GM19455 (cell line): ENCODE measurements around the gene PCDHB12.
"Not testable (repeated sequence)": the region's sequence is repeated elsewhere in the genome, so short reads cannot be mapped to it uniquely, and the experiment has no call there.

Experiments
- ATAC-seq: cut with Tn5 transposase; IDR thresholded peaks from one replicate; pipeline ENCODE4 v1.9.1; 2021; ENCODE audit not compliant: unreplicated experiment

PCDHB12 gene

DNA sequence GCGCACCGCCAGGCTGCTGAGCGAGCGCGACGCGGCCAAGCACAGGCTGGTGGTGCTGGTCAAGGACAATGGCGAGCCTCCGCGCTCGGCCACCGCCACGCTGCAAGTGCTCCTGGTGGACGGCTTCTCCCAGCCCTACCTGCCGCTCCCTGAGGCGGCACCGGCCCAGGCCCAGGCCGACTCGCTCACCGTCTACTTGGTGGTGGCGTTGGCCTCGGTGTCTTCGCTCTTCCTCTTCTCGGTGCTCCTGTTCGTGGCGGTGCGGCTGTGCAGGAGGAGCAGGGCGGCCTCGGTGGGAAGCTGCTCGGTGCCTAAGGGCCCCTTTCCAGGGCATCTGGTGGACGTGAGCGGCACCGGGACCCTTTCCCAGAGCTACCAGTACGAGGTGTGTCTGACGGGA, 6.9 kb upstream of the PCDHB12 start:
- not testable (repeated sequence) for ATAC-seq

DNA sequence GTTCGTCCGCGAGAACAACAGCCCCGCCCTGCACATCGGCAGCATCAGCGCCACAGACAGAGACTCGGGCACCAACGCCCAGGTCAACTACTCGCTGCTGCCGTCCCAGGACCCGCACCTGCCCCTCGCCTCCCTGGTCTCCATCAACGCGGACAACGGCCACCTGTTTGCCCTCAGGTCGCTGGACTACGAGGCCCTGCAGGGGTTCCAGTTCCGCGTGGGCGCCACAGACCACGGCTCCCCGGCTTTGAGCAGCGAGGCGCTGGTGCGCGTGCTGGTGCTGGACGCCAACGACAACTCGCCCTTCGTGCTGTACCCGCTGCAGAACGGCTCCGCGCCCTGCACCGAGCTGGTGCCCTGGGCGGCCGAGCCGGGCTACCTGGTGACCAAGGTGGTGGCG, 1.8 kb downstream of the PCDHB12 start:
- ATAC-seq, result not testable (repeated sequence)

DNA sequence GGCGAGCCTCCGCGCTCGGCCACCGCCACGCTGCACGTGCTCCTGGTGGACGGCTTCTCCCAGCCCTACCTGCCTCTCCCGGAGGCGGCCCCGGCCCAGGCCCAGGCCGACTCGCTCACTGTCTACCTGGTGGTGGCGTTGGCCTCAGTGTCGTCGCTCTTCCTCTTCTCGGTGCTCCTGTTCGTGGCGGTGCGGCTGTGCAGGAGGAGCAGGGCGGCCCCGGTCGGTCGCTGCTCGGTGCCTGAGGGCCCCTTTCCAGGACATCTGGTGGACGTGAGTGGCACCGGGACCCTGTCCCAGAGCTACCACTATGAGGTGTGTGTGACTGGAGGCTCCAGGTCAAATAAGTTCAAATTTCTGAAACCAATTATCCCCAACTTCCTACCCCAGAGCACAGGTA, 2.3 kb downstream of the PCDHB12 start:
- ATAC-seq, result not testable (repeated sequence)

DNA sequence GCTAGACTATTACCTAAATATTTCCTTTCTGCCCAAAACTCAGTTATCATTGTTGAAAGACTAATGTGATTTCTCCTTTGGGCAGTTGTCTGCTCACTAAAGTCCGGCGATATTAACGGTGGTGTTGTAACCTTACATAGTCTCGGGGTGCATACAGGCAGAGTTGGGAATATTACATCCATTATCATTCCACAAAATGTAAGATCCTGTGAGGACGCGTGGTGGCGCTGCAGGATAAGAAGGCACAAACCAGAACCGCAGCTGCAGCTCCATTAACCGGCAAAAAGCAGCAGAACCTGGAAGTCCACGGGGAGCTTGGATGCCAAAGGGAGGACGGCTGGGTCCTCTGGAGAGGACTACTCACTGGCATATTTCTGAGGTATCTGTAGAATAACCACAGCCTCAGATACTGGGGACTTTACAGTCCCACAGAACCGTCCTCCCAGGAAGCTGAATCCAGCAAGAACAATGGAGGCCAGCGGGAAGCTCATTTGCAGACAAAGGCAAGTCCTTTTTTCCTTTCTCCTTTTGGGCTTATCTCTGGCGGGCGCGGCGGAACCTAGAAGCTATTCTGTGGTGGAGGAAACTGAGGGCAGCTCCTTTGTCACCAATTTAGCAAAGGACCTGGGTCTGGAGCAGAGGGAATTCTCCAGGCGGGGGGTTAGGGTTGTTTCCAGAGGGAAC, 5.3 kb downstream of the PCDHB12 start, which contains the start of gene PCDHB13:
PCDHB13 (plus strand) TSS at position 264 of the 684 bp plus-strand sequence; CDS start at position 469, 205 bp downstream.
- not testable (repeated sequence) for ATAC-seq

DNA sequence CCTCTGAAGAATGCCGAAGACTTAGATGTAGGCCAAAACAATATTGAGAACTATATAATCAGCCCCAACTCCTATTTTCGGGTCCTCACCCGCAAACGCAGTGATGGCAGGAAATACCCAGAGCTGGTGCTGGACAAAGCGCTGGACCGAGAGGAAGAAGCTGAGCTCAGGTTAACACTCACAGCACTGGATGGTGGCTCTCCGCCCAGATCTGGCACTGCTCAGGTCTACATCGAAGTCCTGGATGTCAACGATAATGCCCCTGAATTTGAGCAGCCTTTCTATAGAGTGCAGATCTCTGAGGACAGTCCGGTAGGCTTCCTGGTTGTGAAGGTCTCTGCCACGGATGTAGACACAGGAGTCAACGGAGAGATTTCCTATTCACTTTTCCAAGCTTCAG, 6.1 kb downstream of the PCDHB12 start:
- not testable (repeated sequence) for ATAC-seq

DNA sequence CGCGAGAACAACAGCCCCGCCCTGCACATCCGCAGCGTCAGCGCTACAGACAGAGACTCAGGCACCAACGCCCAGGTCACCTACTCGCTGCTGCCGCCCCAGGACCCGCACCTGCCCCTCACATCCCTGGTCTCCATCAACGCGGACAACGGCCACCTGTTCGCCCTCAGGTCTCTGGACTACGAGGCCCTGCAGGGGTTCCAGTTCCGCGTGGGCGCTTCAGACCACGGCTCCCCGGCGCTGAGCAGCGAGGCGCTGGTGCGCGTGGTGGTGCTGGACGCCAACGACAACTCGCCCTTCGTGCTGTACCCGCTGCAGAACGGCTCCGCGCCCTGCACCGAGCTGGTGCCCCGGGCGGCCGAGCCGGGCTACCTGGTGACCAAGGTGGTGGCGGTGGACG, 7.0 kb downstream of the PCDHB12 start:
- ATAC-seq, result not testable (repeated sequence)

GRCh38 chr5:141216035-141216434, 7.5 kb downstream of the PCDHB12 start:
- not testable (repeated sequence) for ATAC-seq

DNA sequence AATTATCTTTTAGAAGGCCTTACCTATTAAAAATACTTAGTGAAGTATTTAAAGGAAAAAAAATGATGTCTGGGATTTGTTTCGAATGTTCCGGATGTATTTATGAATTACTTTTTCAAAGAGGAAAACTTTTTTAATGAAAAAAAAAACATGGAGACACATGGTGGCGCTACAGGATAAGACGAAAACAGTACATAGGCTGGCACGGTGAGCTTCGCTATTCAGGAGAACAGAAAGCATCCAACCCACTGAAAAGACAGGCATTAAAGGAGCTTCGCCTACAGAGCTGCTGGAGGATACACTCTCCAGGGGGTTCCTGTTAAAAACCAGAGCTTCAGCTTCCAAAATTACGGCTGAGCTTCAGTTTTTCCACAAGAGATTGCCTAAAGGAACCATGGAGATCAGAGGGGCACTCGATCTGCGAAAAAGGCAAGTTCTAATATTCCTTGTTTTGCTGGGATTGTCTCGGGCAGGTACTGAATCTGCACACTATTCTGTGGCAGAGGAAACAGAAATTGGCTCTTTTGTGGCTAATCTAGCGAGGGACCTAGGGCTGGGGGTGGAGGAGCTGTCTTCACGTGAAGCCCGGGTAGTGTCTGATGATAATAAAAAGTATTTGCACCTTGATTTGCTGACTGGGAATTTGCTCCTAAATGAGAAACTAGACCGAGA, 14.7 kb downstream of the PCDHB12 start, which contains the start of gene PCDHB14:
PCDHB14 (plus strand) TSS at position 232 of the 672 bp plus-strand sequence; CDS start at position 395, 163 bp downstream.
- ATAC-seq, result no peak

DNA sequence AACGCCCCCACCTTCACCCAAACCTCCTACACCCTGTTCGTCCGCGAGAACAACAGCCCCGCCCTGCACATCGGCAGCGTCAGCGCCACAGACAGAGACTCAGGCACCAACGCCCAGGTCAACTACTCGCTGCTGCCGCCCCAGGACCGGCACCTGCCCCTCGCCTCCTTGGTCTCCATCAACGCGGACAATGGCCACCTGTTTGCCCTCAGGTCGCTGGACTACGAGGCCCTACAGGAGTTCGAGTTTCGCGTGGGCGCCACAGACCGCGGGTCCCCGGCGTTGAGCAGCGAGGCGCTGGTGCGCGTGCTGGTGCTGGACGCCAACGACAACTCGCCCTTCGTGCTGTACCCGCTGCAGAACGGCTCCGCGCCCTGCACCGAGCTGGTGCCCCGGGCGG, 16.3 kb downstream of the PCDHB12 start:
- not testable (repeated sequence) for ATAC-seq

DNA sequence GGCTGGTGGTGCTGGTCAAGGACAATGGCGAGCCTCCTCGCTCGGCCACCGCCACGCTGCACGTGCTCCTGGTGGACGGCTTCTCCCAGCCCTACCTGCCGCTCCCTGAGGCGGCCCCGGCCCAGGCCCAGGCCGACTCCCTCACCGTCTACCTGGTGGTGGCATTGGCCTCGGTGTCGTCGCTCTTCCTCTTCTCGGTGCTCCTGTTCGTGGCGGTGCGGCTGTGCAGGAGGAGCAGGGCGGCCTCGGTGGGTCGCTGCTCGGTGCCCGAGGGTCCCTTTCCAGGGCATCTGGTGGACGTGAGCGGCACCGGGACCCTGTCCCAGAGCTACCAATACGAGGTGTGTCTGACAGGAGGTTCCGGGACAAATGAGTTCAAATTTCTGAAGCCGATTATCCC, 16.9 kb downstream of the PCDHB12 start:
- ATAC-seq, result not testable (repeated sequence)

DNA sequence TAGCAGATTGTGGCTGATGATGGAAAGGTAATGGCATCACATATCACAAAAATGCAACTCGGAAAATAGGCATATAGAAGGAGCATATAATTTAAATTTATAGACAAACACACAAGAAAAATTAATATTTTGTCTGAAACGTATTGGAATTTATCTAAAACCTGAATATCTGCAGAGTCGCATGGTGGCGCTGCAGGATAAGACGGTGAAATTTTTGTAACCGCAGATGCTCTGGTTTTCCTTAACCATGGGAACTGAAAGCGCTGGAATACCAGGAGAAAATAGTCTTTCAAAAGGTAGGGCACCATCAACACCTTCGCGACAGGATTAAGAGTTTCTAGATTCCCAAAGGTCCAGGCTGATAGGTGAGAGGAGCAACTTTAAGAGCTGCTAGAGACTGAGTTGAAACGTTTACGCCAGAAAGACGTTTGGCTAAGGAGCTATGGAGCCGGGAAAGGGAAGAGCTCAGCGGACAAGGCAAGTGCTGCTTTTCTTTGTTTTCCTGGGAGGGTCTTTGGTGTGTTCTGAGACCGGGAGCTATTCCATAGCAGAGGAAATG, 25.7 kb downstream of the PCDHB12 start:
- no peak for ATAC-seq

- not testable (repeated sequence) for ATAC-seq
These were observed 27.4 kb downstream of the PCDHB12 start for GRCh38 chr5:141235922-141236321.

DNA sequence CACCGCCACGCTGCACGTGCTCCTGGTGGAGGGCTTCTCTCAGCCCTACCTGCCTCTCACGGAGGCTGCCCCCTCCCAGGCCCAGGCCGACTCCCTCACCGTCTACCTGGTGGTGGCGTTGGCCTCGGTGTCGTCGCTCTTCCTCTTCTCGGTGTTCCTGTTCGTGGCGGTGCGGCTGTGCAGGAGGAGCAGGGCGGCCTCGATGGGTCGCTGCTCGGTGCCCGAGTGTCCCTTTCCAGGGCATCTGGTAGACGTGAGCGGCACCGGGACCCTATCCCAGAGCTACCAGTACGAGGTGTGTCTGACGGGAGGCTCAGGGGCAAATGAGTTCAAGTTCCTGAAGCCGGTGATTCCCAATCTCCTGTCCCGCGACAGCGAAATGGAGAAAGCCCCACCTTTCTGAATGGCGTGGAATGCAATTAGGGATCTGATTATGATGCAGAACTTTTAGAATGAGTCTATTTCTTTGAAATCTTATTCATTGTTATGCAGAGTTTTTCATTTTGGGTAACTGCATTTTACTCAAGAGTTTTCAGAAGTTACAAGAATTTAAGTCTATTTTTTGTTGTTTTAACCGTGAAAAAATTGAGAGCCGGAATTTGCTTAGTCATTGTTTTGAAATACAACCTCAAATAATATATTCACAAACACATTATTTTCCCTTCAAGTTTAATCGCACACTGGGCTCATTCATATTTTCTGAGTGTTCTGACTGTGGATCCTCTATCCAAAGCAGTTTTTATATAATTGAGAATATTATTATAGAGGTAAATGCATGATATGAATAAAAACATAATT, 28.2 kb downstream of the PCDHB12 start:
- no peak for ATAC-seq

DNA sequence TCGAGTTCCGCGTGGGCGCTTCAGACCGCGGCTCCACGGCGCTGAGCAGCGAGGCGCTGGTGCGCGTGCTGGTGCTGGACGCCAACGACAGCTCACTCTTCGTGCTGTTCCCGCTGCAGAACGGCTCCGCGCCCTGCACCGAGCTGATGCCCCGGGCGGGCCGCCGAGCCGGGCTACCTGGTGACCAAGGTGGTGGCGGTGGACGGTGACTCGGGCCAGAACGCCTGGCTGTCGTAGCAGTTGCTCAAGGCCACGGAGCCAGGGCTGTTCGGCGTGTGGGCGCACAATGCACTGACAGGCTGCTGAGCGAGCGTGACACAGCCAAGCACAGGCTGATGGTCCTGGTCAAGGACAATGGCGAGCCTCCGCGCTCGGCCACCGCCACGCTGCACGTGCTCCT, 33.0 kb downstream of the PCDHB12 start:
- ATAC-seq, result no peak

- no peak for ATAC-seq
These were observed 36.8 kb downstream of the PCDHB12 start, which contains the start of gene PCDHB15 for GRCh38 chr5:141245250-141245717. Gene PCDHB15 (plus strand): TSS chr5:141245395. CDS start chr5:141245579, 184 bp downstream.

DNA sequence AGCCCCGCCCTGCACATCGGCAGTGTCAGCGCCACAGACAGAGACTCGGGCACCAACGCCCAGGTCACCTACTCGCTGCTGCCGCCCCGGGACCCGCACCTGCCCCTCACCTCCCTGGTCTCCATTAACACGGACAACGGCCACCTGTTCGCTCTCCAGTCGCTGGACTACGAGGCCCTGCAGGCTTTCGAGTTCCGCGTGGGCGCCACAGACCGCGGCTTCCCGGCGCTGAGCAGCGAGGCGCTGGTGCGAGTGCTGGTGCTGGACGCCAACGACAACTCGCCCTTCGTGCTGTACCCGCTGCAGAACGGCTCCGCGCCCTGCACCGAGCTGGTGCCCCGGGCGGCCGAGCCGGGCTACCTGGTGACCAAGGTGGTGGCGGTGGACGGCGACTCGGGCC, 38.5 kb downstream of the PCDHB12 start:
- ATAC-seq, result not testable (repeated sequence)

DNA sequence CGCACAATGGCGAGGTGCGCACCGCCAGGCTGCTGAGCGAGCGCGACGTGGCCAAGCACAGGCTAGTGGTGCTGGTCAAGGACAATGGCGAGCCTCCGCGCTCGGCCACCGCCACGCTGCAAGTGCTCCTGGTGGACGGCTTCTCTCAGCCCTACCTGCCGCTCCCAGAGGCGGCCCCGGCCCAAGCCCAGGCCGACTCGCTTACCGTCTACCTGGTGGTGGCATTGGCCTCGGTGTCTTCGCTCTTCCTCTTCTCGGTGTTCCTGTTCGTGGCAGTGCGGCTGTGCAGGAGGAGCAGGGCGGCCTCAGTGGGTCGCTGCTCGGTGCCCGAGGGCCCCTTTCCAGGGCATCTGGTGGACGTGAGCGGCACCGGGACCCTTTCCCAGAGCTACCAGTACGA, 38.9 kb downstream of the PCDHB12 start:
- not testable (repeated sequence) for ATAC-seq

- no peak for ATAC-seq
These were observed 42.1 kb downstream of the PCDHB12 start for GRCh38 chr5:141250576-141250975.

DNA sequence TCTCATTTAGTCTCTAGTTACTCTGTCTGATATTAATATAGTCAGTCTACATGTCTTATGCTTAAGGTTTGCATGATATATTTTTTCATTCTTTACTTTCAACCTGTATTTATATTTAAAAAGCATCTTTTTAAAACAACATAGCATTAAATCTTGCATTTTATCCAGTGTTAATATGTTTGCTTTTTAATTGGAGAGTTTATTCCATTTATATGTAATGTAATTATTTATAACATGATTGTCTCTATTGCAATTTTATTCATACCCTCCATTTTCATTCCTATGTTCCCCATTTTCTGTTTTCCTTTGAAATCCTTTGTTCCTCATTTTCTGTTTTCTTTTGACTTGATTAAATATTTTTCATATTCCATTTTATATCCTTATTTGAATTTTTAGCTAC, 49.9 kb downstream of the PCDHB12 start:
- ATAC-seq, result no peak

GRCh38 chr5:141258948-141259347, 50.4 kb downstream of the PCDHB12 start:
- ATAC-seq, result no peak
